Activated T-cell treated with anti-CD3 and anti-CD28 coated beads, Interleukin-2, amount 50 U/mL, for 72 hours (primary cell): ENCODE data around the gene PREP. TPM values are rescaled to one million over a fixed set of nuclear protein-coding genes. Genes with fewer than 3 reads are reported as not detected.

ENCODE experiments used
- ATAC-seq, 2 donors: fragments of 150-1000 bp; cut with Tn5 transposase; replicated peaks in 1 of 2; 2 replicates each; pipeline ENCODE4 v1.10.0; 2021; ENCODE audit warnings: moderate library complexity in 2 of 2, mild to moderate bottlenecking in 1 of 2
- DNase-seq, 2 donors: peaks; one replicate each; pipeline ENCODE4 v3.0.0; 2021 to 2022; ENCODE audit warnings: mixed read lengths in 1 of 2
- H3K27ac Mint-ChIP-seq: one replicate; pipeline ENCODE4 v1.8.0; 2022; ENCODE audit warnings: mild to moderate bottlenecking, moderate library complexity, mixed read lengths
- H3K27me3 Mint-ChIP-seq: one replicate; pipeline ENCODE4 v1.8.0; 2022; ENCODE audit warnings: low read depth, mixed read lengths
- H3K36me3 Mint-ChIP-seq, 2 donors: one replicate each; pipeline ENCODE4 v1.8.0; 2022; ENCODE audit warnings: mixed read lengths in 2 of 2, mild to moderate bottlenecking in 1 of 2; ENCODE audit not compliant: insufficient read depth in 2 of 2
- H3K4me1 Mint-ChIP-seq: one replicate; pipeline ENCODE4 v1.8.0; 2022; ENCODE audit warnings: low read depth, mixed read lengths
- H3K4me3 Mint-ChIP-seq, 2 donors: one replicate each; pipeline ENCODE4 v1.8.0; 2022; ENCODE audit warnings: mild to moderate bottlenecking in 2 of 2, mixed read lengths in 2 of 2, moderate library complexity in 2 of 2
- H3K9me3 Mint-ChIP-seq, 2 donors: one replicate each; pipeline ENCODE4 v1.8.0; 2022; ENCODE audit warnings: mixed read lengths in 2 of 2
- total RNA-seq, 2 donors: library from RNA; stranded (reverse); gene quantifications; one replicate each; pipeline ENCODE4 v1.2.3, GENCODE V29; 2022

Gene PREP
- total RNA-seq, 2 donors from 2014 or later = 31.6 to 40.0 TPM

DNA sequence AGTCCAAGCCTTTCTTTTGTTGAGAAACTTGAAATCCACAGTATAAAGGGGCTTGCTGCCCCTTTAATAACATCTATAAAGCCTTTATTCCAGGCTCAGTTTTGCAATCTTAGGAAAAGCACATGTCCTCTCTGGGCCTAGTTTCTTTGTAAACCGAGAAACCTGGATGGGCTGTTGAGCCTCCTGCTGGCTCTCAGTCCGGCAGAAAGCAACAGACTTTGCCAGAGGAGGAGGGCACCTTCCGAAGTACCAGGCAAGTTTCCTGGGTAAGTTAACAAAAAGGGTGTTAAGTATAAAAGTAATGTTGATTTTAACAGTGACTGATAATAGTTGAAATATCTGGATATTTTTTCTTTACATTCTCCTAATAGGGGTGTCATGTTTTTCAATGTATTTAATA lies 124.1 kb downstream of the PREP start:
- Mint-ChIP-seq H3K4me1 (no peaks in the 10 kb centered on the region), H3K27ac (no peak overlapping the region), H3K9me3 (no peaks in the 10 kb centered on the region), H3K4me3 (no peak overlapping the region), H3K36me3 (peaks cover 5 to 20% of the 10 kb centered on the region in 2 donors), H3K27me3 (no peaks in the 10 kb centered on the region)
- ATAC-seq (no peak), DNase-seq (no peak)

- ATAC-seq (no peak), DNase-seq (no peak)
- Mint-ChIP-seq H3K4me3 (no peak overlapping the region), H3K27ac (no peak overlapping the region), H3K36me3 (peaks cover 4 to 17% of the 10 kb centered on the region in 2 donors), H3K9me3 (no peaks in the 10 kb centered on the region), H3K4me1 (no peaks in the 10 kb centered on the region), H3K27me3 (no peaks in the 10 kb centered on the region)
Measured at GRCh38 chr6:105278035-105278434, 124.8 kb downstream of the PREP start.

- no peak overlapping the region for H3K4me3 Mint-ChIP-seq
- H3K27me3 Mint-ChIP-seq = no peaks in the 10 kb centered on the region
- DNase-seq (no peak), ATAC-seq (no peak)
- no peak overlapping the region for H3K27ac Mint-ChIP-seq
- H3K36me3 Mint-ChIP-seq = peaks cover 2 to 17% of the 10 kb centered on the region in 2 donors
- no peaks in the 10 kb centered on the region for H3K9me3 Mint-ChIP-seq
- H3K4me1 Mint-ChIP-seq = no peaks in the 10 kb centered on the region
Measured at GRCh38 chr6:105276374-105276773, 126.5 kb downstream of the PREP start.

DNA sequence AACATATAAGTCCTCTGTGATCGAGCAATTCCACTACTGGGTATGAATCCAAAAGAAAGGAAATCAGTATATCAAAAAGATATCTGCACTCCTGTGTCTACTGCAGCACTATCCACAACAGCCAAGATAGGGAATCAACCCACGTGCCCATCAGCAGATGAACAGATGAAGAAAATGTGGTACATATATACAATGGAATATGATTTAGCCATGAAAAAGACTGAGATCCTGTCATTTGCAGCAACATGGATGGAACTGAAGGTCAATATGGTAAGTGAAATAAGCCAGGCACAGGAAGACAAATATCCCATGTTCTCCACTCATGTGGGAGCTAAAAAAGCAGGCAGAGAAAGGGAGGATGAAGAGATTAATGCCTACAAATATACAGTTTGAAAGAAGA lies 127.3 kb downstream of the PREP start:
- no peaks in the 10 kb centered on the region for H3K4me1 Mint-ChIP-seq
- no peak for ATAC-seq
- H3K9me3 Mint-ChIP-seq = no peaks in the 10 kb centered on the region
- no peaks in the 10 kb centered on the region for H3K27me3 Mint-ChIP-seq
- H3K36me3 Mint-ChIP-seq = peaks cover 2 to 17% of the 10 kb centered on the region in 2 donors
- DNase-seq = no peak
- no peak overlapping the region for H3K27ac Mint-ChIP-seq
- no peak overlapping the region for H3K4me3 Mint-ChIP-seq

- H3K36me3 Mint-ChIP-seq = peaks cover 2 to 17% of the 10 kb centered on the region in 2 donors
- no peak overlapping the region for H3K4me3 Mint-ChIP-seq
- H3K4me1 Mint-ChIP-seq = no peaks in the 10 kb centered on the region
- no peaks in the 10 kb centered on the region for H3K27me3 Mint-ChIP-seq
- H3K9me3 Mint-ChIP-seq = no peaks in the 10 kb centered on the region
- no peak overlapping the region for H3K27ac Mint-ChIP-seq
- ATAC-seq (no peak), DNase-seq (no peak)
Measured at GRCh38 chr6:105274678-105275077, 128.2 kb downstream of the PREP start.

- ATAC-seq = no peak
- Mint-ChIP-seq H3K27ac (no peak overlapping the region), H3K9me3 (no peaks in the 10 kb centered on the region), H3K4me1 (no peaks in the 10 kb centered on the region), H3K4me3 (no peak overlapping the region), H3K36me3 (peaks cover 2 to 17% of the 10 kb centered on the region in 2 donors), H3K27me3 (no peaks in the 10 kb centered on the region)
- DNase-seq = no peak
Measured at GRCh38 chr6:105273589-105273988, 129.3 kb downstream of the PREP start.

GRCh38 chr6:105272786-105273185 lies 130.1 kb downstream of the PREP start:
- no peak overlapping the region for H3K27ac Mint-ChIP-seq
- H3K36me3 Mint-ChIP-seq = peaks cover 2 to 14% of the 10 kb centered on the region in 2 donors
- DNase-seq (no peak), ATAC-seq (no peak)
- no peak overlapping the region for H3K4me3 Mint-ChIP-seq
- no peaks in the 10 kb centered on the region for H3K9me3 Mint-ChIP-seq
- H3K4me1 Mint-ChIP-seq = no peaks in the 10 kb centered on the region
- H3K27me3 Mint-ChIP-seq = no peaks in the 10 kb centered on the region

DNA sequence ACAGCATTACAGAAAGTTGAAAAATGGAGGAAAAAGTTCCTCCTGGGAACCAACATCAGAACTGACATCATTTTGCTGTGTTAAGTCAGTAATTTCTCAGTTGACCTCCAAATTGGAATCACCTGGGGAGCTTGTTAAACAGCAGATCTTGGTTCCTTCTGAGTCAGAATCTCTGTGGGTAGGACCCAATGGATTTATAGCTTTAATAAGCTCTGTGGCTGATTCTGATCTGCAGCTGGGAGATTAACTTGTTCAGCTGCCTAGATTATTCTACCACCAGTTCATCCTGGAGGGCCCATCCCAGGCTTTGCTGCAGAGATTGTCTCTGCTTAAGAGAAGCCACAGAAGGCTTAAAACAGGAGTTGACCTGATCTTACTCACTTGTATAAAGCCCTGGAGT lies 132.4 kb downstream of the PREP start:
- Mint-ChIP-seq H3K27me3 (no peaks in the 10 kb centered on the region), H3K4me1 (no peaks in the 10 kb centered on the region), H3K27ac (no peak overlapping the region), H3K36me3 (peaks cover under 1% of the 10 kb centered on the region in 2 donors), H3K9me3 (peaks cover 0 to 2% of the 10 kb centered on the region in 2 donors), H3K4me3 (no peak overlapping the region)
- no peak for ATAC-seq
- DNase-seq = no peak

DNA sequence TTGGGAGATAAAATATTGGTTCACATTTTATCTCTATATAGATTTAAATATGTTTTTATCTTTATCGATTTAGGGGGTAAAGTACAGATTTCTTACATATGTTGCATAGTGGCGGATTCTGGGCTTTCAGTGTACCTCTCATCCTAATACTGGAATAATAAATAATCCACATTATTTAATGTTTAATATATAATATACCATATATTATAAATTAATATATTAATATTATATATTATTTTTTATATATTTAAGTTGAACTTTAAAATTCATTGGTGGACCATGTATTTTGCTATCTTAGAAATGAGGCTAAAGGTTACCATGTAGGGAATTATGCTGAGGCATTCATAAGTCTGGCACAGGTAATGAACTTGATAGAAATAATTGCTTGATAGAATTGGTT lies 133.5 kb downstream of the PREP start:
- ATAC-seq (no peak), DNase-seq (no peak)
- Mint-ChIP-seq H3K27me3 (no peaks in the 10 kb centered on the region), H3K4me1 (no peaks in the 10 kb centered on the region), H3K4me3 (no peak overlapping the region), H3K27ac (no peak overlapping the region), H3K36me3 (no peaks in the 10 kb centered on the region), H3K9me3 (peaks cover 0 to 2% of the 10 kb centered on the region in 2 donors)

DNA sequence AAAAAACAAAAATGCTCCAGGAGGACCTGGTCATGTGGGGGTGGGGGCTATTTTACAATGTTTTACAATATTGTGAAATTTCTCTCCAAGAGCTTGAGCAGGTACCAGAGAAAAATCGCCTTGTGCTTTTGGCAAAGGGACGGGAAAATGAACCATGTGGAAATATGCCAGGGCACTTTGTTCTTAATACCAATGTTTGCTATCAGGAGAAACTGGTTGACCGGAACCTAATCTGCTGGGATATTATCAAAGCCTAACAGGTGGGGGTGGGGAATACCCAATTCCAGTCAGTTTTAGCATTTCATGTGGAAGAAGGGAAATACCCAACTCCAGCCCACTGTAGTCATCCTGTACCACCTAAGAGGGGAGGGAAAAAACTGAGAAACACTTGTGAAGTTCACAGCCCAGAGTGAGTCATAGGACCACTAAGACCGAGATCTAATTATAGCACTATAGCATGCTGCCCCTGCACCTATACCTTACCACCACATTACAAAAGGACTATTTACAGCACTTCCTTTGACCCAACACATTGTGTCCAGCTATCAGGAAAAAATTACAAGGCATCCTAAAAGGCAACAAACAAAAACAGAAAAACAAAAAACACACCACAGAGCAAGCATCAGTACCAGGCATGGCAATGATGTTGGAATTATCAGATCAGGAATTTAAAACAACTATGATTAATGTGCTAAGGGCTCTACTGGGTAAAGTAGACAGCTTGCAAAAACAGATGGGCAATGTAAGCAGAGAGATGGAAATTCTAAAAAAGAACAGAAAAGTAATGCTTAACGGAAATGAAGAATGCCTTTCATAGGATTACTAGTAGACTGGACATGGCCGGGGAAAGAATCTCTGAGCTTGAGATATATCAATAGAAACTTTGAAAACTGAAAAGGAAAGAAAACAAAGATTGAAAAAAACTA lies 138.9 kb downstream of the PREP start:
- peaks cover 6% of the 10 kb centered on the region for H3K4me1 Mint-ChIP-seq

DNA sequence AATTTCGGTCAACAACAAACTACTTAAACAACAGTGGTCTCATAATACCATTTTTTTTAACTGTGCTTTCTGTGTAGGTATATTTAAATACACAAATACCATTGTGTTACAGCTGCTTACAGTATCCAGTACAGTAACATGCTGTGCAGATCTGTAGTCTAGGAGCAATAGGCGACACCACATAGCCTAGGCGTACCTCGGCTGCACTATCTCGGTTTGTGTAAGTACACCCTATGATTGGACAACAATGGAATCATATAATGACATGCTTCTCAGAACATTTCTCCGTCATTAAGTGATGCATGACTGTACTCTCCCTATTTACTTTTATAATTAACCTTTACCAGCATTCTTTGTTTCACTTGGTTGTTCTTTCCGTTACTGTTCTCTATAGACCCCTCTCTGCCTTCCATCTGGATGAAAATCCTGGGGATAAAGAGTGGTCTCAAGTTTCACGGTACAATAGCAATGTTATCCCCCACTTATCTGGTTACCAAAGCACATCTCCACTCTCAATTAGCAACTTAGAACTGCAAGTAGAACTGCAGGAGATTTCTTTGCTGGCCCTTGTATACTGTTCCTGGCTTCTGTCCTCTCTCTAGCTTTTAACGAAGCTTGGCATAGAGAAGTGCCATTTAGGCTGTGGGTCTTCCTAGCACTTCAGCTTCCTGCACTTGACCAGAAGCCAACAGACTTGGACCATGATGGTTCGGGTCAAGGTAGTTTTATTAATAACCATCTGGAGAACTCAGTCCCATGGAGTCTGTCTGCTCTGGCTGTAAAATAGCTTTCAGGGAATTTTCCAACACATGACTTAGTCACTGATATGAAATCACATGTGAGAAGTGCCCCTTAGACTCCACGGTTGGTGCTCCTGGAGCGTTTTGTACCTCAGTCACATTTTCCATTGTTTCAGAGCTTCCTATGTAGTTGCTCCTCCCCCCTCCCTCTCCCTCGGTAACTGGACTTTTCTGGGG lies 142.7 kb downstream of the PREP start:
- Mint-ChIP-seq H3K27me3 (peaks cover 15% of the 10 kb centered on the region), H3K4me3 (no peak overlapping the region), H3K27ac (no peak overlapping the region), H3K4me1 (peaks cover 6% of the 10 kb centered on the region), H3K36me3 (no peaks in the 10 kb centered on the region), H3K9me3 (peaks cover 1% of the 10 kb centered on the region in 2 donors)
- ATAC-seq = no peak
- DNase-seq = no peak

More for the DNA sequence above, 138.9 kb downstream of the PREP start:
- Mint-ChIP-seq H3K27ac (no peak overlapping the region), H3K9me3 (peaks cover 0 to 2% of the 10 kb centered on the region in 2 donors), H3K36me3 (no peaks in the 10 kb centered on the region), H3K27me3 (peaks cover 7% of the 10 kb centered on the region), H3K4me3 (no peak overlapping the region)
- peak; percentile 71 to 80 for ATAC-seq
- no peak for DNase-seq

DNA sequence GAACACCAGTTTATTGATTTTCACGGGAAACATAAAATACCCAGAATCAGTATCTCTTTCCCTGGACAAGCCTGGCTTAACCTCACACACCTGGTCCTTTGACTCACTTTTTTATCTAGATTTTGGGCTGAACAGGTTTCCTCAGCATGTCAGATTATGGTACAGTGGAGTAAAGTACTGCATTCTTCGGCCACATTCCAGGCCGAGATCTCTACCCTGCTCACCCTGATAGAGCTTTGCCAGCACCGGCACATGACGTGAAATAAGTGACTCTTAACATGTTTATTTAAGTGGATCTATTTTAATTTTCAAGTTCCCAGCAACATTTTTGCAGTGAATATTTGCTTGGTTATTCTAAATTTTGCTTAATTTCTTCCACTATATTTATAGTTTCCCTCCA lies 144.1 kb downstream of the PREP start:
- no peak for DNase-seq
- H3K36me3 Mint-ChIP-seq = no peaks in the 10 kb centered on the region
- peaks cover 15% of the 10 kb centered on the region for H3K27me3 Mint-ChIP-seq
- H3K4me1 Mint-ChIP-seq = peaks cover under 1% of the 10 kb centered on the region
- ATAC-seq = no peak
- no peak overlapping the region for H3K4me3 Mint-ChIP-seq
- no peak overlapping the region for H3K27ac Mint-ChIP-seq
- H3K9me3 Mint-ChIP-seq = peaks cover 1 to 3% of the 10 kb centered on the region in 2 donors

DNA sequence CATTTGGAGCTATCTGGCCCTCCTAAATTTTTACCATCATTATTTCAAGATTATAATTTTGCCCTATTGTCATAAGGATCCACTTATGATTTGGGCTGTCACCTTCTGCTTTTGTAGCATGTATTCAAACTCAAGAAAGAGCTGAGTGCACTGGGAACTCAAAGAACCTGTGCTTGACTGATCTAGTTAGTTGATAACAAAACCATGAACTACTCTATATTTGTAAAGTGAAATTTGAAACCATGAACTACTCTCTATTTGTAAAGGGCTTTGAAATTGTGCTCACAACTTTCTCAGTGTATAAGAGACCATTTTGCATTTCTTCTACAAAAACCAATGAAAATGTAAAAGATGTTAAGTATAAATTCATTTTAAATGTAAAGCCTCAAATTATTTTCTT lies 145.5 kb downstream of the PREP start:
- Mint-ChIP-seq H3K9me3 (peaks cover 1 to 3% of the 10 kb centered on the region in 2 donors), H3K27ac (no peak overlapping the region), H3K27me3 (peaks cover 20% of the 10 kb centered on the region), H3K4me3 (no peak overlapping the region), H3K4me1 (no peaks in the 10 kb centered on the region), H3K36me3 (no peaks in the 10 kb centered on the region)
- ATAC-seq (no peak), DNase-seq (no peak)
